ENCODE results near the gene ACP1. TPM values are rescaled to one million over a fixed set of nuclear protein-coding genes. Genes with fewer than 3 reads are reported as not detected.

ACP1 gene
- total RNA-seq, 1 donor from 2014 or later: 94.8 TPM

GRCh38 chr2:279956-280649 lies 15.4 kb downstream of the ACP1 start:
- intact Hi-C loops (cut with micrococcal nuclease): no loop called here

GRCh38 chr2:280650-281110 lies 15.9 kb downstream of the ACP1 start:
- intact Hi-C loops (cut with micrococcal nuclease): no loop called here

GRCh38 chr2:281381-281780 lies 16.6 kb downstream of the ACP1 start:
- intact Hi-C loops (cut with micrococcal nuclease): no loop called here

GRCh38 chr2:282371-283263 lies 17.9 kb downstream of the ACP1 start:
- intact Hi-C loops (cut with micrococcal nuclease): no loop called here

- intact Hi-C loops (cut with micrococcal nuclease): no loop called here
Observed at GRCh38 chr2:283996-284794, 19.4 kb downstream of the ACP1 start.

GRCh38 chr2:284896-285492 lies 20.2 kb downstream of the ACP1 start:
- intact Hi-C loops (cut with micrococcal nuclease): no loop called here

GRCh38 chr2:285531-285930 lies 20.8 kb downstream of the ACP1 start:
- intact Hi-C loops (cut with micrococcal nuclease): no loop called here

GRCh38 chr2:286035-286434 lies 21.3 kb downstream of the ACP1 start:
- intact Hi-C loops (cut with micrococcal nuclease): no loop called here

GRCh38 chr2:286774-287392 lies 22.1 kb downstream of the ACP1 start:
- intact Hi-C loops (cut with micrococcal nuclease): no loop called here

- intact Hi-C loops (cut with micrococcal nuclease): no loop called here
Observed at GRCh38 chr2:287471-287885, 22.7 kb downstream of the ACP1 start.

GRCh38 chr2:287911-288757 lies 23.4 kb downstream of the ACP1 start, which contains the start of gene ALKAL2:
Gene ALKAL2, minus strand, starts transcription at chr2:288091. Its CDS starts 256 bp downstream, at chr2:287835.
- intact Hi-C loops (cut with micrococcal nuclease): no loop called here

- intact Hi-C loops (cut with micrococcal nuclease): no loop called here
Observed at GRCh38 chr2:288758-289361, 24.1 kb downstream of the ACP1 start.

- intact Hi-C loops (cut with micrococcal nuclease): no loop called here
Observed at GRCh38 chr2:289362-290089, 24.8 kb downstream of the ACP1 start.

- intact Hi-C loops (cut with micrococcal nuclease): no loop called here
Observed at GRCh38 chr2:290090-290722, 25.5 kb downstream of the ACP1 start.

- intact Hi-C loops (cut with micrococcal nuclease): no loop called here
Observed at GRCh38 chr2:295090-295489, 30.3 kb downstream of the ACP1 start.

GRCh38 chr2:296354-296753 lies 31.6 kb downstream of the ACP1 start:
- intact Hi-C loops (cut with micrococcal nuclease): no loop called here

GRCh38 chr2:305366-305765 lies 40.6 kb downstream of the ACP1 start:
- intact Hi-C loops (cut with micrococcal nuclease): no loop called here
